ENCODE data around the gene NPIPB8. TPM values are rescaled to one million over a fixed set of nuclear protein-coding genes. Genes with fewer than 3 reads are reported as not detected.
A peak's percentile ranks its signal among the peaks of the same experiment; 100 is the strongest.
"Not testable (repeated sequence)": the region's sequence is repeated elsewhere in the genome, so short reads cannot be mapped to it uniquely, and the experiment has no call there.

NPIPB8 gene
- total RNA-seq, 2 experiments from 2014 or later: 0.30 TPM; not detected in 1

GRCh38 chr16:28610595-28611191 lies 27.2 kb upstream of the NPIPB8 start:
- Mint-ChIP-seq H3K9me3 (no peaks in the 10 kb centered on the region), H3K27ac (peak overlapping the region; percentile 9), H3K27me3 (no peaks in the 10 kb centered on the region), H3K36me3 (ENCODE audit: low read depth) (no peaks in the 10 kb centered on the region), H3K4me3 (no peak overlapping the region), H3K4me1 (peaks cover 9% of the 10 kb centered on the region)
- DNase-seq: no peak
- POLR2A ChIA-PET: interaction anchor here (1.1 kb wide), 1 partner anchor 13 kb away, joined by 3 read pairs; no protein-coding TSS in a partner anchor
- CTCF ChIA-PET: no interaction called here

DNA sequence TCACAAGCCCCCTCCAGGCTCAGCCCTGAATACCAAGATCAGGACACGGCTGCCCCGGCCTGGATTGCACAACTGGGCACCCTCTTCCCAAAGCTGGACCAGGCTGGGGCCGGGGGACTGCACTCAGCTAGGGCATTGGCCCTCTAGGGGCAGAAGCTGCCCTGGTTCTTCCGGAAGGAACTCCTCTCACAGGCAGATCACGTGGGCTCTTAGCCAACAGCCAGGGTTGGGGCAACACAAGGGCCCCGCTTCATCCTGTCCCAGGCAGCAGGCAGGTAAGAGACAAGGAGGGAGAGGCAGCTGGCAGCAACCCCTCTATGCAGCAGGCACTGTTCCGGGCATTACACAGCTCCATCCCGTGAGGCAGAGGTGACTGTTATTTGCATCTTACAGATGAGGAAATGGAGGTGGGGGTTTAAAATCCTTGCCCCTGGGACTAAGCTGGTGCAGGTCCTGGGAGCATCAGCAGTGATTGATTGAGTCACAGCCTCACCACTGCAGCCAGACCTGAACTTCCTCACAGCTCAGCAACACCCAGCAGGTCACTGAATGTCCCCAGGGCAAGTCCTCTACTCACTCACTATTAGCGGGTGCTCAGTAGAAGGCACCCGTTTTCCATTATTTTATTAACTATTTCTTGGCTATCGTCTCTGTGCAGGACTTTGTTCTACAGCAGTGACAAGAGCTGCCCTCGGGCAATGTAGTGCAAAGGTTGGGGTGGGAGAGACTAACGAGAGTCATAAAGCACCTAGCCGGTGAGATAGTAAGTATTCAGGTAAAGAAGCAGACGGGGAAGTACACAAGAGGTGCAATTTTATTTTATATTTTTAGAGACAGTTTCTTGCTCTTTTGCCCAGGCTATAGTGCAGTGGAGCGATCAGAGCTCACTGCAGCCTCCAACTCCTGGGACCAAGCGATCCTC lies 25.2 kb upstream of the NPIPB8 start:
- CTCF ChIA-PET; DNase-seq; H3K9me3 Mint-ChIP-seq; POLR2A ChIA-PET; H3K27me3 Mint-ChIP-seq; H3K4me3 Mint-ChIP-seq; H3K36me3 Mint-ChIP-seq (ENCODE audit: low read depth); H3K27ac Mint-ChIP-seq; H3K4me1 Mint-ChIP-seq: not testable (repeated sequence)

DNA sequence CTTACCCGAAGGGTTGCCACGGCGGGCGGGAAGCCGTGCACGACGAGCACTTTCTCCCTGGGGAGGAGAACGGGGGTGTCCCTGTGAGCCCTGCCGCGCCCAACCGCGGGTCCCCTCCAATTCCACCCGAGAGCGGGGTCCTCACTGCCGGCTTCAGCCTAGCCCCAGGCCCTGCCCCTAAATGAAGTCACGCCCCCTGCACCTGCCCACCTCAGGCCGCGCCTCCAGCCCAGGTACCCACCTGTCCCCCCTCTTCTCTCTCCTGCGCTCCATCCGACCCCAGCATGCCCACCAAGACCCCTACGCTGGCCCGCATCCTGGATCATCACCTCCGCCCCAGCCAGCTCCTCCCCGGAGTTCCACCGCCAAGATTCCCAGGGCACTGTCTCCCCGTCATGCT lies 24.0 kb upstream of the NPIPB8 start:
- H3K27me3 Mint-ChIP-seq; H3K36me3 Mint-ChIP-seq (ENCODE audit: low read depth); H3K27ac Mint-ChIP-seq; H3K4me3 Mint-ChIP-seq; POLR2A ChIA-PET; H3K4me1 Mint-ChIP-seq; DNase-seq; CTCF ChIA-PET; H3K9me3 Mint-ChIP-seq: not testable (repeated sequence)

- H3K4me3 Mint-ChIP-seq; H3K9me3 Mint-ChIP-seq; DNase-seq; H3K36me3 Mint-ChIP-seq (ENCODE audit: low read depth); CTCF ChIA-PET; H3K4me1 Mint-ChIP-seq; POLR2A ChIA-PET; H3K27me3 Mint-ChIP-seq; H3K27ac Mint-ChIP-seq: not testable (repeated sequence)
Measured at GRCh38 chr16:28614561-28614960, 23.3 kb upstream of the NPIPB8 start.

GRCh38 chr16:28615486-28616223 lies 22.2 kb upstream of the NPIPB8 start:
- H3K27ac Mint-ChIP-seq; H3K9me3 Mint-ChIP-seq; POLR2A ChIA-PET; H3K4me3 Mint-ChIP-seq; H3K36me3 Mint-ChIP-seq (ENCODE audit: low read depth); H3K4me1 Mint-ChIP-seq; H3K27me3 Mint-ChIP-seq: not testable (repeated sequence)
- peak; percentile 39 for DNase-seq
- CTCF ChIA-PET: interaction anchor here (0.6 to 1.3 kb wide), 3 partner anchors 60 to 294 kb away, joined by 3 to 4 read pairs (median 3); no protein-coding TSS in a partner anchor

DNA sequence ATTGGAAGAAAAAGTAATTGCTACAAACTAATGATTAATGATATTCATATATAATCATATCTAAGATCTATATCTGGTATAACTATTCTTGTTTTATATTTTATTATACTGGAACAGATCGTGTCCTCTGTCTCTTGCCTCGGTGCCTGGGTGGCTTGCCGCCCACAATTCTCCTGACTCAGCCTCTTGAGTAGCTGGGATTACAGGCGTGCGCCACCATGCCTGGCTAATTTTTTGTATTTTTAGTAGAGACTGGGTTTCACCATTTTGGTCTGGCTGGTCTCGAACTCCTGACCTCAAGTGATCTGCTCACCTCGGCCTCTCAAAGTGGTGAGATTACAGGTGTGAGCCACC lies 21.7 kb upstream of the NPIPB8 start:
- H3K4me1 Mint-ChIP-seq; H3K4me3 Mint-ChIP-seq; H3K27me3 Mint-ChIP-seq; H3K9me3 Mint-ChIP-seq; H3K27ac Mint-ChIP-seq; POLR2A ChIA-PET; DNase-seq; H3K36me3 Mint-ChIP-seq (ENCODE audit: low read depth): not testable (repeated sequence)
- CTCF ChIA-PET: interaction anchor here (0.5 to 1.3 kb wide), 5 partner anchors 61 to 339 kb away, joined by 3 to 4 read pairs (median 3); no protein-coding TSS in a partner anchor

GRCh38 chr16:28616636-28617035 lies 21.2 kb upstream of the NPIPB8 start:
- Mint-ChIP-seq H3K4me1 (peaks cover 2% of the 10 kb centered on the region), H3K9me3 (no peaks in the 10 kb centered on the region), H3K27me3 (no peaks in the 10 kb centered on the region), H3K36me3 (ENCODE audit: low read depth) (no peaks in the 10 kb centered on the region), H3K4me3 (no peak overlapping the region), H3K27ac (no peak overlapping the region)
- ChIA-PET CTCF (interaction anchor here (0.5 to 1.3 kb wide), 5 partner anchors 61 to 339 kb away, joined by 3 to 4 read pairs (median 3); no protein-coding TSS in a partner anchor), POLR2A (no interaction called here)
- no peak for DNase-seq

DNA sequence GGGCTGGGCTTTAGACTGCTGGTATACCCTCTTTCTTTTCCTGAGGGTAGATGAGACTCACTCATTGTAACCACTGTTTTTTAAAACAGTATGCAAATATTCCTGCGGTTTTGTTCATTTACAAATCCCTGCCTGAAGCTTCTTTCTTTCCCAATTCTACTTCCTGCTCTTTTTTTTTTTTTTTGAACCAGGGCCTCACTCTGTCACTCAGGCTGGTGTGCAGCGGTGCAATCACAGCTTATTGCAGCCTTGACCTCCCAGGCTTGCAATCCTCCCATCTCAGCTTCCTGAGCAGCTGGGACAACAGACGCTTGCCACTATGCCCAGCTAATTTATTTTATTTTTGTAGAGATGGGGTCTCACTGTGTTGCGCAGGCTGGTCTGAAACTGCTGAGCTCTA lies 20.0 kb upstream of the NPIPB8 start:
- H3K4me3 Mint-ChIP-seq: no peak overlapping the region
- H3K36me3 Mint-ChIP-seq (ENCODE audit: low read depth): no peaks in the 10 kb centered on the region
- POLR2A ChIA-PET: no interaction called here

GRCh38 chr16:28620316-28620715 lies 17.5 kb upstream of the NPIPB8 start:
- H3K4me3 Mint-ChIP-seq; DNase-seq; CTCF ChIA-PET; H3K36me3 Mint-ChIP-seq (ENCODE audit: low read depth); POLR2A ChIA-PET; H3K9me3 Mint-ChIP-seq; H3K27me3 Mint-ChIP-seq; H3K27ac Mint-ChIP-seq: not testable (repeated sequence)
- H3K4me1 Mint-ChIP-seq: peaks cover 17% of the 10 kb centered on the region

More for the DNA sequence above, 20.0 kb upstream of the NPIPB8 start:
- Mint-ChIP-seq H3K9me3 (no peaks in the 10 kb centered on the region), H3K27ac (no peak overlapping the region), H3K4me1 (peaks cover 11% of the 10 kb centered on the region), H3K27me3 (no peaks in the 10 kb centered on the region)
- CTCF ChIA-PET: no interaction called here
- no peak for DNase-seq

GRCh38 chr16:28621481-28622155 lies 16.2 kb upstream of the NPIPB8 start:
- CTCF ChIA-PET: interaction anchor here (0.7 kb wide), 1 partner anchor 16 kb away, joined by 3 read pairs; no protein-coding TSS in a partner anchor
- Mint-ChIP-seq H3K27me3 (peaks cover 10% of the 10 kb centered on the region), H3K9me3 (no peaks in the 10 kb centered on the region), H3K27ac (no peak overlapping the region), H3K4me3 (peak overlapping the region; percentile 36), H3K36me3 (ENCODE audit: low read depth) (no peaks in the 10 kb centered on the region), H3K4me1 (peaks cover 17% of the 10 kb centered on the region)
- DNase-seq: no peak
- POLR2A ChIA-PET: no interaction called here

GRCh38 chr16:28622532-28623171 lies 15.2 kb upstream of the NPIPB8 start:
- H3K36me3 Mint-ChIP-seq (ENCODE audit: low read depth); H3K9me3 Mint-ChIP-seq; H3K27ac Mint-ChIP-seq; DNase-seq; CTCF ChIA-PET: not testable (repeated sequence)
- POLR2A ChIA-PET: interaction anchor here (1.0 kb wide), 1 partner anchor 13 kb away, joined by 5 read pairs; the partner anchor contains the start of gene SULT1A1
- peaks cover 17% of the 10 kb centered on the region for H3K4me1 Mint-ChIP-seq
- H3K27me3 Mint-ChIP-seq: peaks cover 15% of the 10 kb centered on the region
- peak overlapping the region; percentile 77 for H3K4me3 Mint-ChIP-seq

GRCh38 chr16:28623172-28623711 lies 14.6 kb upstream of the NPIPB8 start:
- Mint-ChIP-seq H3K4me1 (peaks cover 17% of the 10 kb centered on the region), H3K9me3 (no peaks in the 10 kb centered on the region), H3K27ac (no peak overlapping the region), H3K27me3 (peaks cover 16% of the 10 kb centered on the region), H3K4me3 (peak overlapping the region; percentile 77), H3K36me3 (ENCODE audit: low read depth) (no peaks in the 10 kb centered on the region)
- CTCF ChIA-PET: interaction anchor here (0.9 kb wide), 1 partner anchor 69 kb away, joined by 3 read pairs; the partner anchor contains the start of gene SGF29
- POLR2A ChIA-PET: interaction anchor here (1.0 kb wide), 1 partner anchor 14 kb away, joined by 5 read pairs; the partner anchor contains the start of gene SULT1A1
- DNase-seq: peak; percentile 60
